HT-29 (cell line): ENCODE data around the gene FOXP4. TPM values are rescaled to one million over a fixed set of nuclear protein-coding genes. Genes with fewer than 3 reads are reported as not detected.

ENCODE experiments used
- DNase-seq: peaks from one replicate; pipeline ENCODE4 v3.0.0-alpha.2; 2015; ENCODE audit warnings: low spot score
- total RNA-seq: library from RNA; depleted of rRNA; stranded (reverse); fragments of >200 nt; shearing (Covaris generic); gene quantifications from 2 replicates; pipeline ENCODE4 v1.2.3, GENCODE V29; 2014

FOXP4 gene
- total RNA-seq, 1 experiment from 2014 or later = 18.4 TPM

- no peak for DNase-seq
Measured at GRCh38 chr6:41623330-41623729, 77.1 kb downstream of the FOXP4 start.

- no peak for DNase-seq
Measured at GRCh38 chr6:41624621-41625380, 78.6 kb downstream of the FOXP4 start.

DNA sequence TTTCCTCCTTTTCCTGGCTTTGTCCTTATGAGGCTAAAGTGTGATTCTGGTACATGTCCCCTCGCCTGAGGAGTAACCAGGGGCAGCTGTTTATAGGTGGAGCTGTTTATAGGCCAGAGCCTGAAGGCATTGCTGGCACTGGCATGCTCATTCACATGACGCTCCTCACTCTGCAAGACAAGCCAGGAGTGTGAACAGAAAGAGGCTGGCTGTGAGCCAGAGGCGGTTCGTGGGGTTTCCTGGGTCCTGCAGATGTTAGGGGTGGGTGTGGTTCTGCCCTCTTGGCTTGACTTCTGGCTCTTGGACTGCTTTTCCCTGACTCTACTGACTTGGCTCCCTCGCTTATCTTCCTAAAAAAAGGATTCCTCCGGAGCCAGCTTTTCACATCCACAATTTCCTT is 79.3 kb downstream of the FOXP4 start:
- DNase-seq = no peak

GRCh38 chr6:41626022-41626421 is 79.8 kb downstream of the FOXP4 start:
- no peak for DNase-seq

- no peak for DNase-seq
Measured at GRCh38 chr6:41626917-41627316, 80.7 kb downstream of the FOXP4 start.

- no peak for DNase-seq
Measured at GRCh38 chr6:41629128-41629527, 82.9 kb downstream of the FOXP4 start.

DNA sequence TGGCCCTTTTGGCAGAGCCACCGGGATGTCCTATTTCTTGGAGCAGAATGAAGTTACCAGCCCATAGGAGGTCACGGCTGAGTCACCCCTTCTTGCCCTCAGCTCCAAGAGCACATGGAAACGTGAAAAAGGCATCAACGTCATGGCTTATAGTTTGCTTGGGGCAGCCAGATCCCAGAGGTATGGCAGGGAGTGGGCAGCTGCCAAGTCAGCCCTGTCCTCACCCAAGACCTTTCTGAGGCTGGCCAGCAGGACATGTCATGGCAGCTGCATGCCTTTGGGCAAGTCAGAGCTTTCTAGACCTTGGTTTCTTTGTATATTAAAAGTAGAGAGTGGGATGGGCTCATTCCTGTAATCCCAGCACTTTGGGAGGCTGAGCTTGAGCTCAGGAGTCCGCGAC is 83.9 kb downstream of the FOXP4 start:
- DNase-seq = no peak

- no peak for DNase-seq
Measured at GRCh38 chr6:41630946-41631345, 84.8 kb downstream of the FOXP4 start.

DNA sequence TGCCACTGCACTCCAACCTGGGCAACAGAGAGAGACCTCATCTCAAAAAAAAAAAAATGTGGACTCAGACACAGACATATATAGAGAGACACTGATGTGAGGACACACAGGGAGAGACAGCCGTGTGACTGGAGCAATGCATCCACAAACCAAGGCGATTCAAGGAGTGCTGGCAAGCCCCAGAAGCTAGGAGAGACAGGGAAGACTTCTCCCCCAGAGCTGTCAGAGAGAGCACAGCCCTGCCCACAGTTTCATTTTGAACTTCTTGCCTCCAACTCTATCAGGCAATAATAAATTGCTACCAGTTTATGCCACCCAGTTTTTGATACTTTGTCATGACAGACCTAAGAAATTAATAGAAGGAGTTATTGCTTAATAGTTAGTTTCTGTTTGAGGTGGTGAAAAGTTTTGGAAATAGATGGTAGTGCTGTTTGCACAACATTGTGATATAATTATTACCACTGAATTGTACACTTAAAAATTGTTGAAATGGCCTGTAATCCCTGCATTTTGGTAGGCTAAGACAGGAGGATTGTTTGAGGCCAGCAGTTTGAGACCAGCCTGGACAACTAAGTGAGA is 87.0 kb downstream of the FOXP4 start:
- no peak for DNase-seq

DNA sequence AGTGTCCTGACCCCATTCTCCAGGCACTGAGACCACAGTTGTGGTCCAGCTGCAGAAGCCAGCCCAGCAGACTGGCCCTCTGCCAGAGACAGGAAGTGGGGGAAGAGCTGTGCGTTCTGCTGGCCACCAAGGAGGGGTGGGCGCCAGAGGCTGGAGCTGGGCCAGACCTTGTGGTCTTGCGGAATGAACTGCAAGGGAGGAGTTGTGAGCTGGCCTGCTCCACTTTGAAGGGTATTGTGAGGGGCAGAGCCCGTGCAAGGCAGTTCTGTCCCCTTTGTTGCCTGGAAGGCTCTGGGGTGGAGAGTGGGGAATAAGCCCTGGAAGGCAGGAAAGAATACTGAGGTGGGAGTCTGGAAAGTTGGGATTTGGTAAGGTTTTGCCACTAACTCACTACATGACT is 88.5 kb downstream of the FOXP4 start:
- no peak for DNase-seq

DNA sequence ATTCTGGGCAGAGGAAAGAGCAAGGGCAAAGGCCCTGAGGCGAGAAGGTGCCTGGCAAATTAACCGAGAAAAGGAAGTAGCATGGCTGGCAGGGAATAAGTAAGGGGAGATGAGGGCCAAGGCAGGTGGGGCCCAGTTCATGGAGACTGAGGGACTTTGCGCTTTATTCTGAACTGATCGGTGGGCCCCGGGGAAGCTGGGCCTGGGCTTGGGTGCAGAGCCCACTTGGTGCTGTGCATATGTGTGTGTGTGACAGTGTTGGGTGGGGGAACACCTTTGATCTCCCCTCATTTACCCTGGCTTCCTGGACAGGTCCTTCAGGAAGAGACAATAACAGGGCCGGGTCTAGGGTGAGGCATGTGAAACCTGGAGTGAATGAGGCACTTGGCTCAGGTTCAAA is 89.2 kb downstream of the FOXP4 start:
- no peak for DNase-seq

DNA sequence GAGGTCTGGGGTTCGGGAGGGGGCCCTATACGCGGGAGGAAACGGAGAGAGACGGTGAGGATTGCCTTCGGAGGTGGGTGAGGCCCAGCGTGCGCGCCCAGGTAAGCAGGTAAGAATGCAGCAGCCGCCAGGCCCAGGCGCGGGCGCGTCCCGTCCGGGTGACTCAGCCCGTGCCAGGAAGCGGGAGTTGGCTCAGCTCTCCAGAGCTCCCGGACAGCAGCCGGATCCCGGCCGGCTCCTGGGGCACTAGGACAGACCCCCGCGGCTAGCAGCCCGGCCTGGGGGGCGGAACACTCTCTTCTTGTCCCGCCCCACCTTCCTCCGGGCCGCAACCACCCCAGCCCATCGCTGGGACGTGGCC is 90.6 kb downstream of the FOXP4 start:
- peak; percentile 64 for DNase-seq

DNA sequence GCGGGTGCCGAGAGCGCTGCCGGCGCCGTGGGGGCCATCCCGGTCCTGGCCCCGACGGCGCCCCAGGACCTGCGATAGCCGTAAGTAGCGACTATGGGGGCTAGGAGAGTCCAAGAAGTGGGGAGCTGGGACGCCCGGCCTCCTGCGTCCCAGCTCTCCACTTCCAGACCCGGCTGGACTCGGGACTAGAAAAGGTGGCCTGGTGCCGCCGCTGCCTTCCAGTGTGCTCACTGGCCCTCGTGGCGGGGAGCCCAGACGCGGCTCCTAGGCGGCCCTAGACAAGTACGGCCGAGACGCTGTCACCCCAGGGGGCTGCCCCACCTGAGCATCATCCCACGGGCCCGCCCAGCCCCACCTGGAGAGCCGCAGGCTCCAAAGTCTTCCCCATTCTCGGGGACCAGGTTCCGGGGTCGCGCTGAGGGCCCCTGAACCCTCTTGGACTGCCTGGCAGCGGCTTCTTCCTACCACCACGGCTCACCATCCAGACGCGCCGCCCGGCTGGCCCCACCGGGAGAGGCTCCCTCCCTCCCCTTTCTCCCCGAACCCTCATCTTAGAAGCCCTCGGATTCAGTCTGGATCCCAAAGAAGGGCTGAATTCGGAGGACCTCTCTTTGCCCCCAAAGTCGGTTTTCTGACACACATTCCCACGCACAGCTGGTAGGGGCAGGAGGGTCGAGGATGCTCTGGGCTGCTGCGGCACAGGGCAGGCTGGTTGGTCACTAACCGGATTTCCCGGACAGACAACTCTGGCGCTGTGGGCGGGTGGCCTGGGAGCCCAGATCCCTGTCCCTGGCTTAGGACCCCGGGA is 91.2 kb downstream of the FOXP4 start:
- DNase-seq = no peak

DNA sequence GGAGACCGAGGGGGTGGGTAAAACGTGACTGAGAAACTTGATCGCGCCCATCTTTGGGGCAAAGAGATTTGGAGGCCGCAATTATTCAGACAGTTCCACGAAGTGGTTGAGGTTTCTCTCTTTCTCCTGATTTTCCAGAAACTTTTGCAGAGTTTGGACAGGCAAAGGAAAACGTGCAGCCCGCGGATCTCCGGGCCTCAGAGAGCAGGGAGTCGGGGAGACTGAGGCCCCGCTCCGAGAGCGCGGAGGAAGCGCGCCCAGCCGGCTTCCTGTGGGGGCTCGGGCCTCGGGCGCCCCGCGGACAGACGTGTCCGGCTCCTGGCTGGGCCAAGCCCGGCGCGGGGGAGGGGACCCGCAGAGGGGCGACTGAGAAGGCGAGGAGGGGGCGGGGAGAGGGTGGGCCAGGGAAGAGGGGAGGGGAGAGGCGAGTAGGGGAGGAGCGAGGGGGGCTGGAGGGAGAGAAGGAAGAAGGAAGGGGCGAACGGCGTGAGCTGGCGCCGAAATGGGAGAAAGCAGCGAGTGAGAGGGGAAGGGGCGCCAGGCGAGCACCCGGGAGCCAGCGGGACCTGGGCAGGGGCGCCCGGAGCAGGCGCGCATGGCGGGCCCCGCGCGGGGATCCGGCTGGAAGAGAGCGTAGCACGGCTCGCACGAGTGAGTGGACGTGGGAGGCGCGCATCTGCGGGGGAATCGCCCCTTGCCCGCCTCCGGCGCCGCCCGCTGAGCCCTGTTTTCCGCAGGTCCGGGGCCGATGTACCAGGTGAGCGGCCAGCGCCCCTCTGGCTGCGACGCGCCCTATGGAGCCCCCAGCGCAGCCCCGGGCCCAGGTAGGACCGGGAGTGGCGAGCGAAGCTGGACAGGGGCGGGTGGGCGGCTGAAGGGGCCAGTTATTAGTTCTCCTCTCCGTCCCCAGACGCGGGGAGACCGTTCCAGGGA is 92.1 kb downstream of the FOXP4 start, which contains the start of gene MDFI:
MDFI (plus strand) TSS at position 467 of the 933 bp plus-strand sequence; CDS start at position 749, 282 bp downstream.
- DNase-seq = no peak

- DNase-seq = no peak
Measured at GRCh38 chr6:41638935-41639808, 93.0 kb downstream of the FOXP4 start.

GRCh38 chr6:41639809-41640371 is 93.7 kb downstream of the FOXP4 start:
- DNase-seq = no peak

DNA sequence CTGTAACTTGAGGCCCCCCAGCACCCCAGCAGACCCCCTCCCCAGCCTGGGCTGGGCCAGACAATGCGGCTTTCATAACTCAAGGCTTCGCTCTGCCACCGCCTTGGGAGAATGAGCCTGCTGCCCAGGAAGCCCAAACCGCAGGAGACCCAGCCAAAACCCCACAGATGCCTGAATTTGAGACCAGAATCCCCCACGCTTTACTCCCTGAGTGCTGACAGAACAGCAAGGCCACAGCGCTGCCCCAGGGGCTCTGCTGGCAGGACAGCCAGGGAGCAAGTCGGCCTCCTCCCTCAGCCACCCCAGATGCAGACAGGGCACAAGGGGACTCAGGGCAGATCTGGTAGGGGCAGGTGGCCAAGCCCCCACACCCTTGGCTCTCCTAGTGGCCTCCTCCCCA is 94.2 kb downstream of the FOXP4 start:
- no peak for DNase-seq

- no peak for DNase-seq
Measured at GRCh38 chr6:41641352-41641925, 95.3 kb downstream of the FOXP4 start.

- DNase-seq = no peak
Measured at GRCh38 chr6:41642090-41642959, 96.1 kb downstream of the FOXP4 start.
